ENCODE data around the gene TYSND1.

DNA sequence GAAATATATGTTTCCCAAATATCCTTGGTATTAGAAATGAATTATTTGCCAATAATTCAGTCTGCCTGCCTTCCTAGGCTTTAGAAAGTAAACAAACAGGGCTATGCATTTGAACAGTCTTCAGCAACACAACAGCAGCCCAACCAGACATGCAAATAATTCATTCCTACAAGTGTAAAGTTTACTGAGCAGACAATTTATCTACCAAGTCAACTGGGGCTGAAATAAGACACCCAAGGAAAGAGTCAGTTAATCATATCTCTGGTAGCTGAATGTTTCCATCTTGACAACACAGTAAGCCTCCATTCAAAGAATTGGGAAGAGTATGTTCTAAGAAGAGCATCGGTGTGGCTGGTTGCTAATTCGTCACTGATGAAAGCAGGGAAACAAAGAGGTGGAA is 52.2 kb downstream of the TYSND1 start:
- TF ChIP-seq, protein P1, sequence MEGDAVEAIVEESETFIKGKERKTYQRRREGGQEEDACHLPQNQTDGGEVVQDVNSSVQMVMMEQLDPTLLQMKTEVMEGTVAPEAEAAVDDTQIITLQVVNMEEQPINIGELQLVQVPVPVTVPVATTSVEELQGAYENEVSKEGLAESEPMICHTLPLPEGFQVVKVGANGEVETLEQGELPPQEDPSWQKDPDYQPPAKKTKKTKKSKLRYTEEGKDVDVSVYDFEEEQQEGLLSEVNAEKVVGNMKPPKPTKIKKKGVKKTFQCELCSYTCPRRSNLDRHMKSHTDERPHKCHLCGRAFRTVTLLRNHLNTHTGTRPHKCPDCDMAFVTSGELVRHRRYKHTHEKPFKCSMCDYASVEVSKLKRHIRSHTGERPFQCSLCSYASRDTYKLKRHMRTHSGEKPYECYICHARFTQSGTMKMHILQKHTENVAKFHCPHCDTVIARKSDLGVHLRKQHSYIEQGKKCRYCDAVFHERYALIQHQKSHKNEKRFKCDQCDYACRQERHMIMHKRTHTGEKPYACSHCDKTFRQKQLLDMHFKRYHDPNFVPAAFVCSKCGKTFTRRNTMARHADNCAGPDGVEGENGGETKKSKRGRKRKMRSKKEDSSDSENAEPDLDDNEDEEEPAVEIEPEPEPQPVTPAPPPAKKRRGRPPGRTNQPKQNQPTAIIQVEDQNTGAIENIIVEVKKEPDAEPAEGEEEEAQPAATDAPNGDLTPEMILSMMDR (IDR thresholded peaks at IDR 0.05): no peak
- TF ChIP-seq POLR2AphosphoS5 (IDR thresholded peaks at IDR 0.05) (no peak), POLR2A (IDR thresholded peaks at IDR 0.05) (no peak), EP300 (IDR thresholded peaks at IDR 0.05) (no peak)

All from upper lobe of left lung (tissue), 4 donors.